SU-DHL-6 (cell line): ENCODE data around the gene SPEF2.

Experiments
- H2AFZ ChIP-seq: fragments of 200-600 bp; sonication (generic); 2 replicates; pipeline ENCODE4 v1.6.1; 2014; ENCODE audit warnings: low read depth, mild to moderate bottlenecking, moderate library complexity, mixed read lengths, antibody characterized with exemption, low read length; ENCODE audit not compliant: severe bottlenecking
- H3F3A ChIP-seq: fragments of 200-600 bp; shearing (Covaris generic); 2 replicates; pipeline ENCODE4 v1.6.0; 2016; ENCODE audit warnings: antibody characterized with exemption, mild to moderate bottlenecking; ENCODE audit not compliant: insufficient read depth
- H3K27ac ChIP-seq: fragments of 200-600 bp; sonication (generic); 2 replicates; pipeline ENCODE4 v1.5.1; 2016; ENCODE audit warnings: low read depth, mild to moderate bottlenecking, low read length, moderate library complexity, mixed read lengths
- H3K27me3 ChIP-seq: fragments of 200-600 bp; sonication (generic), shearing (Covaris generic); 2 replicates; pipeline ENCODE4 v1.6.0; 2014; ENCODE audit warnings: mild to moderate bottlenecking, low read length
- H3K36me3 ChIP-seq: fragments of 200-600 bp; sonication (generic); 2 replicates; pipeline ENCODE4 v1.6.1; 2014; ENCODE audit warnings: mild to moderate bottlenecking, low read length, mixed read lengths
- H3K4me2 ChIP-seq: fragments of 300-600, 200-600 bp; shearing (Covaris generic), sonication (generic); 2 replicates; pipeline ENCODE4 v1.6.0; 2014; ENCODE audit warnings: low read length, low read depth, mild to moderate bottlenecking; ENCODE audit not compliant: poor library complexity, severe bottlenecking
- H3K4me3 ChIP-seq: fragments of 200-600 bp; sonication (generic); 2 replicates; pipeline ENCODE4 v1.5.1; 2014; ENCODE audit warnings: antibody characterized with exemption, low read length, mild to moderate bottlenecking, mixed read lengths; ENCODE audit not compliant: insufficient read depth, poor library complexity, severe bottlenecking
- H3K79me2 ChIP-seq: fragments of 200-600 bp; sonication (generic); 2 replicates; pipeline ENCODE4 v1.6.1; 2014; ENCODE audit warnings: mild to moderate bottlenecking, low read length, moderate library complexity; ENCODE audit not compliant: insufficient read depth
- H3K9ac ChIP-seq: fragments of 200-600 bp; sonication (generic); 2 replicates; pipeline ENCODE4 v1.7.0; 2014; ENCODE audit warnings: mild to moderate bottlenecking, low read length
- H3K9me2 ChIP-seq: fragments of 200-600 bp; sonication (generic); replicated peaks from 2 replicates; pipeline ENCODE4 v1.6.1; 2014; ENCODE audit warnings: low read length; ENCODE audit not compliant: insufficient read depth
- H3K9me3 ChIP-seq: fragments of 200-600 bp; sonication (generic); 2 replicates; pipeline ENCODE4 v1.6.1; 2014; ENCODE audit warnings: low read length, mixed read lengths; ENCODE audit not compliant: insufficient read depth
- H4K20me1 ChIP-seq: fragments of 200-600 bp; sonication (generic); 2 replicates; pipeline ENCODE4 v1.6.1; 2014; ENCODE audit warnings: low read depth, mild to moderate bottlenecking, antibody characterized with exemption, low read length, moderate library complexity, mixed read lengths
- CTCF ChIP-seq: fragments of 200-600 bp; sonication (generic); IDR thresholded peaks from one replicate; pipeline ENCODE4 v1.5.1; 2017; ENCODE audit warnings: antibody characterized with exemption, mild to moderate bottlenecking, low read length, moderate library complexity; ENCODE audit not compliant: insufficient read depth, poor library complexity, severe bottlenecking
- EZH2phosphoT487 ChIP-seq: fragments of 200-600 bp; sonication (generic), shearing (Covaris generic); conservative IDR thresholded peaks from 2 replicates; pipeline ENCODE4 v1.6.1; 2018; ENCODE audit warnings: mild to moderate bottlenecking, antibody characterized with exemption, low read length, moderate library complexity, mixed read lengths

The SPEF2 gene

GRCh38 chr5:35741971-35742370, 124.3 kb downstream of the SPEF2 start:
- H3K27me3 ChIP-seq, result no peaks in the 10 kb centered on the region
- H3K9me3 ChIP-seq, result no peaks in the 10 kb centered on the region
- H3K4me3 ChIP-seq, result no peak overlapping the region
- no peak overlapping the region for H2AFZ ChIP-seq
- H4K20me1 ChIP-seq, result no peaks in the 10 kb centered on the region
- H3K36me3 ChIP-seq, result no peaks in the 10 kb centered on the region
- H3F3A ChIP-seq, result no peaks in the 10 kb centered on the region
- H3K9me2 ChIP-seq, result no peaks in the 10 kb centered on the region
- TF ChIP-seq CTCF (no peak), EZH2phosphoT487 (no peak)
- H3K27ac ChIP-seq, result no peak overlapping the region
- no peak overlapping the region for H3K4me2 ChIP-seq
- H3K79me2 ChIP-seq, result no peaks in the 10 kb centered on the region
- no peak overlapping the region for H3K9ac ChIP-seq

GRCh38 chr5:35743644-35744043, 126.0 kb downstream of the SPEF2 start:
- Histone ChIP-seq H3K9me2 (no peaks in the 10 kb centered on the region), H3K79me2 (no peaks in the 10 kb centered on the region), H3K9me3 (no peaks in the 10 kb centered on the region), H3K4me2 (no peak overlapping the region), H3K27me3 (no peaks in the 10 kb centered on the region), H3K9ac (no peak overlapping the region), H2AFZ (no peak overlapping the region), H3K36me3 (no peaks in the 10 kb centered on the region), H4K20me1 (no peaks in the 10 kb centered on the region), H3F3A (no peaks in the 10 kb centered on the region), H3K4me3 (no peak overlapping the region), H3K27ac (no peak overlapping the region)
- TF ChIP-seq EZH2phosphoT487 (no peak), CTCF (no peak)

GRCh38 chr5:35745193-35745592, 127.5 kb downstream of the SPEF2 start:
- no peak overlapping the region for H3K27ac ChIP-seq
- H3F3A ChIP-seq, result no peaks in the 10 kb centered on the region
- H4K20me1 ChIP-seq, result no peaks in the 10 kb centered on the region
- TF ChIP-seq EZH2phosphoT487 (no peak), CTCF (no peak)
- no peaks in the 10 kb centered on the region for H3K79me2 ChIP-seq
- H3K9ac ChIP-seq, result no peak overlapping the region
- no peaks in the 10 kb centered on the region for H3K9me2 ChIP-seq
- H2AFZ ChIP-seq, result no peak overlapping the region
- no peaks in the 10 kb centered on the region for H3K27me3 ChIP-seq
- H3K4me3 ChIP-seq, result no peak overlapping the region
- H3K9me3 ChIP-seq, result no peaks in the 10 kb centered on the region
- no peaks in the 10 kb centered on the region for H3K36me3 ChIP-seq
- H3K4me2 ChIP-seq, result no peak overlapping the region

- no peak overlapping the region for H3K9ac ChIP-seq
- no peaks in the 10 kb centered on the region for H3K79me2 ChIP-seq
- H3K36me3 ChIP-seq, result no peaks in the 10 kb centered on the region
- H3K4me3 ChIP-seq, result no peak overlapping the region
- no peaks in the 10 kb centered on the region for H3K27me3 ChIP-seq
- no peaks in the 10 kb centered on the region for H3F3A ChIP-seq
- no peaks in the 10 kb centered on the region for H3K9me3 ChIP-seq
- TF ChIP-seq EZH2phosphoT487 (no peak), CTCF (no peak)
- no peak overlapping the region for H3K27ac ChIP-seq
- H2AFZ ChIP-seq, result no peak overlapping the region
- no peaks in the 10 kb centered on the region for H4K20me1 ChIP-seq
- no peaks in the 10 kb centered on the region for H3K9me2 ChIP-seq
- H3K4me2 ChIP-seq, result no peak overlapping the region
These were observed 128.0 kb downstream of the SPEF2 start for GRCh38 chr5:35745660-35746059.
